ENCODE data around the gene HTR2A. TPM values are rescaled to one million over a fixed set of nuclear protein-coding genes. Genes with fewer than 3 reads are reported as not detected.
A peak's percentile ranks its signal among the peaks of the same experiment; 100 is the strongest.

The HTR2A gene
- 2.2 TPM for total RNA-seq

DNA sequence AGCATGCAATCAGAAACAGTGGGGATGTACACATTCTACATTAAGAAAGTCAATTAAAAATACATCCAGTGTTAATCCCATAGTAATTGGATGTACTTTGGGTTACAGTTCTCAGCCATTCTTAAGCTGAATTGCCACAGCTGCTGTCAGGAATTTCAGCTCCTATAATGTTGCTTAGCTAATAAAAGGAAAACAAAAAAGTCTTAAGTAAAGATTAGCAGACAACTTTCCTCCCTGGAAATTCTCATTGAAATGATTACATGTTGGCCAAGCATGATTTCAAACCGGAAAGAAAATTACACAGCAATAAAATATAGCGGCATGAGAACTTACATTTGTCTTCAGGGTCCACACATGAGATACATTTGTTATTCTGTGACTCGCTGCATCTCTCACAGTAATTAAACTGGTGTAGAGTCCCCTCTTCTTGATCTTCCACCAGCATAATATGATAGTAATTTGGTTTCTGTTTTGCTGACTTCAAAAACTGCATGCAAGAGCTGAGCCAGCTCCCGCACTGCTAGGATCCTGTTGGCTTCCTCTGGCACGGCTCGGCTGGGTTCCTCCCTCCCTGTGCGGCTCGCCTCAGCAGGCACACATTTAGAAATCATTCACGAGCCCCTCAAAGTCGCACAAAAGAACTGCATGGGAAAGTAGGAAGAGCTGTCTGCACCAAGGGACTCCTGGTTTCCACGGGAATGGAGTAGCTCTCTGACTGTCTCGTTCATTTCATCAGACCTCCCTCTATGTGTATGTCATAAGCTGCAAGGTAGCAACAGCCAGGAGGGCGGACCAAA is at the start of gene HTR2A:
Gene HTR2A, minus strand, starts transcription at position 713 of the 797 bp plus-strand sequence. CDS start 1,147 bp downstream, outside the sequence.
- peaks cover 14% of the 10 kb centered on the region for H3K4me1 ChIP-seq
- intact Hi-C loops (cut with DNase I): no loop called here
- H3K27me3 ChIP-seq: no peaks in the 10 kb centered on the region
- TF ChIP-seq POLR2AphosphoS5 (IDR thresholded peaks at IDR 0.05; ENCODE audit: insufficient read depth in 1 of 2, low read depth in 1 of 2): peak in 1 of 2 donors; percentile 42
- TF ChIP-seq, protein P1, sequence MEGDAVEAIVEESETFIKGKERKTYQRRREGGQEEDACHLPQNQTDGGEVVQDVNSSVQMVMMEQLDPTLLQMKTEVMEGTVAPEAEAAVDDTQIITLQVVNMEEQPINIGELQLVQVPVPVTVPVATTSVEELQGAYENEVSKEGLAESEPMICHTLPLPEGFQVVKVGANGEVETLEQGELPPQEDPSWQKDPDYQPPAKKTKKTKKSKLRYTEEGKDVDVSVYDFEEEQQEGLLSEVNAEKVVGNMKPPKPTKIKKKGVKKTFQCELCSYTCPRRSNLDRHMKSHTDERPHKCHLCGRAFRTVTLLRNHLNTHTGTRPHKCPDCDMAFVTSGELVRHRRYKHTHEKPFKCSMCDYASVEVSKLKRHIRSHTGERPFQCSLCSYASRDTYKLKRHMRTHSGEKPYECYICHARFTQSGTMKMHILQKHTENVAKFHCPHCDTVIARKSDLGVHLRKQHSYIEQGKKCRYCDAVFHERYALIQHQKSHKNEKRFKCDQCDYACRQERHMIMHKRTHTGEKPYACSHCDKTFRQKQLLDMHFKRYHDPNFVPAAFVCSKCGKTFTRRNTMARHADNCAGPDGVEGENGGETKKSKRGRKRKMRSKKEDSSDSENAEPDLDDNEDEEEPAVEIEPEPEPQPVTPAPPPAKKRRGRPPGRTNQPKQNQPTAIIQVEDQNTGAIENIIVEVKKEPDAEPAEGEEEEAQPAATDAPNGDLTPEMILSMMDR (IDR thresholded peaks at IDR 0.05): no peak
- H3K4me3 ChIP-seq: peak within 1 kb of the TSS; percentile 51 to 69
- no peaks in the 10 kb centered on the region for H3K9me3 ChIP-seq
- no peak for DNase-seq (ENCODE audit: extremely low spot score in 2 of 2)
- H3K36me3 ChIP-seq: no peaks in the 10 kb centered on the region
- H3K27ac ChIP-seq: peak within 1 kb of the TSS; percentile 71

DNA sequence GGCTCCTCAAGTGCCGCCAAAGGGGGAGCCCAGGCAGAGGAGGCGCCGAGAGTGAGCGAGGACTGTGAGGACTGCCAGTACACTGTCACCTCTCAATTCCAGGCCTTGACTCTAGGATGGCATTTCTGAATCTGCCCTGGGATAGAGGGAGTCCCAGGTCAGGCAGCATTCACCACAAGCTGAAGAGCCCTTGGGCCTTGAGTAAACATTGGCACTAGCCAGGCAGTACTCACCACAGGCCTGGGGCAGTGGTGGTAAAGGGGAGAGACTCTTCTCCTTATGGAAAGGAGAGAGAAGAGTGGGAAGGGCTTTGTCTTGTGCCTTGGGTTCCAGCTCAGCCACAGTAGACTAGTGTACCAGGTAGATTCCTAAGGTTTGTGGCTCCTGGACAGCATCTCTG is 39.7 kb upstream of the HTR2A start:
- intact Hi-C loops (cut with DNase I): no loop called here
- TF ChIP-seq POLR2AphosphoS5 (IDR thresholded peaks at IDR 0.05; ENCODE audit: insufficient read depth in 1 of 2, low read depth in 1 of 2) (no peak), POLR2A (IDR thresholded peaks at IDR 0.05) (no peak)
- TF ChIP-seq, protein P1 (IDR thresholded peaks at IDR 0.05): no peak

DNA sequence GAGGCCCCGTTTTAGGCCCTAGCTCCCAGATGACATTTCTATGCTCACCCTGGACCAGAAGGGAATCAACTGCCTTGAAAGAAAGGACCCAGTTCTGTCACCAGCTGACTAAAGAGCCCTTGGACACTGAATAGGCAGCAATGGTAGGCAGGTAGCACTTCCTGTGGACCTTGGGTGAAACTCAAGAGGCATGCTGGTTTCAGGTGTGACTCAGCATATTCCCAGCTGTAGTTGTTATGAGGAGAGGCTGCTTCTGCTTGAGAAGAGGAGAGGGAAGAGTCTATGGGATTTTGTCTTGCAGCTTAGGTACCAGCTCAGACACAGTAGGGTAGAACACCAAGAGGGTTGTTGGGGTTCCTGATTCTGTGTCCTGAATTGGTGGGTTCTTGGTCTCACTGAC is 37.9 kb upstream of the HTR2A start:
- DNase-seq (ENCODE audit: extremely low spot score in 2 of 2): no peak
- Histone ChIP-seq H3K36me3 (no peaks in the 10 kb centered on the region), H3K4me3 (no peak overlapping the region), H3K4me1 (peaks cover 2% of the 10 kb centered on the region), H3K27ac (no peak overlapping the region), H3K9me3 (no peaks in the 10 kb centered on the region), H3K27me3 (no peaks in the 10 kb centered on the region)
- TF ChIP-seq, protein P1 (IDR thresholded peaks at IDR 0.05): no peak
- TF ChIP-seq POLR2A (IDR thresholded peaks at IDR 0.05): no peak
- no peak for TF ChIP-seq POLR2AphosphoS5 (IDR thresholded peaks at IDR 0.05; ENCODE audit: insufficient read depth in 1 of 2, low read depth in 1 of 2)
- intact Hi-C loops (cut with DNase I): no loop called here

More for the DNA sequence above, 39.7 kb upstream of the HTR2A start:
- no peak for DNase-seq (ENCODE audit: extremely low spot score in 2 of 2)
- H3K36me3 ChIP-seq: no peaks in the 10 kb centered on the region
- no peak overlapping the region for H3K4me3 ChIP-seq
- H3K4me1 ChIP-seq: no peaks in the 10 kb centered on the region
- H3K27ac ChIP-seq: no peak overlapping the region
- H3K9me3 ChIP-seq: no peaks in the 10 kb centered on the region
- H3K27me3 ChIP-seq: no peaks in the 10 kb centered on the region

DNA sequence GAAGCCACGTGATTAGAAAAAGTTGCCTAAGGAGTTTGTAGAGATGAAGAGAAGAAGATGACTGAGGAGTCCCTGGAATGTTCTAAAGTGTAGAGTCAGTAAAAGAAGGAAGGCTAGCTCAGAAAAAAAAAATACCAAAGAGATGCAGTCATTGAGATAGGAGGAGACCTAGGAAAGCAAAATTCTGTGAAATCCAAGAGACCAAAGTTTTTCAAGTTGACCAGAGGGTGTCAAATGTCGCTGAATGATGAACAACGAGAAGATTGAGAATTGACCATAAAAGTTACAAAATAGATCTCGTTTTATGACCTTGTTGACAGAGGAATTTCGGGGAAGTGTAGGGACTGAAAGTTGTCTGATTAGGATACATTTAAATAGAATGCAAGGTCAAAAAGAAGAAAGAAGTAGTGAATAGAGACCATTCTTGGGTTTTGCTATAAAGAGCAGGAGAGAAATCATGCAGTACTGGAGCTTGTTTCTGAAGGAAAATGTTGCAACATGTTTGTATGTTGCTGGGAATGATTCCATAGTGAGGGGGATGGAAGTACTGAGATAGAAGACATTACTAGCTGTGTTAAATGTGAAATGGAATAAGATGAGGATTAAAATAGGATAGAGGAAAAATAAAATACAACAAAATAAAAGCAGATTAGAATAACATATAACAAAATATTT is 30.2 kb upstream of the HTR2A start:
- intact Hi-C loops (cut with DNase I): no loop called here
- Histone ChIP-seq H3K4me3 (no peak overlapping the region), H3K9me3 (no peaks in the 10 kb centered on the region), H3K27ac (peak overlapping the region; percentile 81), H3K27me3 (no peaks in the 10 kb centered on the region), H3K4me1 (peaks cover 21% of the 10 kb centered on the region), H3K36me3 (no peaks in the 10 kb centered on the region)
- TF ChIP-seq, protein P1 (IDR thresholded peaks at IDR 0.05): no peak
- TF ChIP-seq POLR2A (IDR thresholded peaks at IDR 0.05) (no peak), POLR2AphosphoS5 (IDR thresholded peaks at IDR 0.05; ENCODE audit: insufficient read depth in 1 of 2, low read depth in 1 of 2) (peak in 1 of 2 donors; percentile 73)
- no peak for DNase-seq (ENCODE audit: extremely low spot score in 2 of 2)

DNA sequence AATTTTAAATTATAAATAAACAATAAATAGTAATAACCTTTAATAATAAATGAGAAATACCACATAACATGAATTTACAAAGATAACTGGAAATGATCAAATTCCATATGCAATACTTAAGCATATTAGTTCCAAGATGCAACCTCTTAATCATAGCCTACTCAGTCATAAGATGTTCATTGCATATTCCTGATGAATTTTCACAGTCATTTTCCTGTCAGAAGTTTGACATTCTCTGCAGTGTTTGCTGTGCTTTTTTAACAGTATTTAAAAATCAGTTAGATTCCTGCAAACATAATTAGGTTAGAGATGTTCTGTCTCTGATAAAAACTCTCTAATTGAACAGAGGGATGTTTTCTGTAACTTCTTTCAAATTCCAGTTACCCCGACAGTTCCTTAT is 28.6 kb upstream of the HTR2A start:
- intact Hi-C loops (cut with DNase I): no loop called here
- no peak for DNase-seq (ENCODE audit: extremely low spot score in 2 of 2)
- no peak overlapping the region for H3K4me3 ChIP-seq
- no peaks in the 10 kb centered on the region for H3K36me3 ChIP-seq
- H3K9me3 ChIP-seq: no peaks in the 10 kb centered on the region
- no peak overlapping the region for H3K27ac ChIP-seq
- H3K27me3 ChIP-seq: no peaks in the 10 kb centered on the region
- TF ChIP-seq, protein P1 (IDR thresholded peaks at IDR 0.05): no peak
- TF ChIP-seq POLR2A (IDR thresholded peaks at IDR 0.05) (no peak), POLR2AphosphoS5 (IDR thresholded peaks at IDR 0.05; ENCODE audit: insufficient read depth in 1 of 2, low read depth in 1 of 2) (no peak)
- H3K4me1 ChIP-seq: peaks cover 21% of the 10 kb centered on the region
